Lower leg skin (tissue), 4 donors: ENCODE measurements around the gene GATAD2B. TPM values are rescaled to one million over a fixed set of nuclear protein-coding genes. Genes with fewer than 3 reads are reported as not detected.
A peak's percentile ranks its signal among the peaks of the same experiment; 100 is the strongest.
"Not testable (repeated sequence)": the region's sequence is repeated elsewhere in the genome, so short reads cannot be mapped to it uniquely, and the experiment has no call there.

Experiments
- DNase-seq, 2 donors: peaks; one replicate each; pipeline ENCODE4 v3.0.0-alpha.2; 2019; ENCODE audit warnings: low spot score in 2 of 2
- H3K4me3 ChIP-seq: fragments of 200-600 bp; sonication (generic); 2 replicates; pipeline ENCODE4 v1.5.1; 2017; ENCODE audit warnings: mild to moderate bottlenecking, low read depth; ENCODE audit not compliant: poor library complexity, severe bottlenecking
- POLR2A ChIP-seq, 2 donors: fragments of 450-650 bp; IDR thresholded peaks; one replicate each; pipeline ENCODE4 v1.6.1; 2016 to 2017; ENCODE audit warnings: antibody characterized with exemption in 2 of 2, mild to moderate bottlenecking in 1 of 2, moderate library complexity in 1 of 2
- WGBS, 2 donors: methylation state at CpG; one replicate each; pipeline ENCODE4 v1.1.5; 2018; 5-methylcytosine and 5-hydroxymethylcytosine counted together
- intact Hi-C: fragments of 100-400 bp; cut with DNase I; formaldehyde crosslinking; loops from one replicate; pipeline ENCODE4 v1.15.0; 2023; ENCODE audit warnings: low total_unique reads
- total RNA-seq, 4 donors: library from RNA; depleted of rRNA; stranded (reverse); fragments of >200 nt; gene quantifications; one replicate each; pipeline ENCODE4 v1.1.0, GENCODE V29; 2016
- TF ChIP-seq, protein P1 (sequence below), 3 donors: fragments of 450-650 bp; IDR thresholded peaks; one replicate each; pipeline ENCODE4 v1.5.1; 2016; ENCODE audit warnings: antibody characterized with exemption in 3 of 3, mild to moderate bottlenecking in 3 of 3, moderate library complexity in 2 of 3

The GATAD2B gene
- total RNA-seq, 4 donors from 2014 or later = 24.1 to 49.3 (median 29.3) TPM

DNA sequence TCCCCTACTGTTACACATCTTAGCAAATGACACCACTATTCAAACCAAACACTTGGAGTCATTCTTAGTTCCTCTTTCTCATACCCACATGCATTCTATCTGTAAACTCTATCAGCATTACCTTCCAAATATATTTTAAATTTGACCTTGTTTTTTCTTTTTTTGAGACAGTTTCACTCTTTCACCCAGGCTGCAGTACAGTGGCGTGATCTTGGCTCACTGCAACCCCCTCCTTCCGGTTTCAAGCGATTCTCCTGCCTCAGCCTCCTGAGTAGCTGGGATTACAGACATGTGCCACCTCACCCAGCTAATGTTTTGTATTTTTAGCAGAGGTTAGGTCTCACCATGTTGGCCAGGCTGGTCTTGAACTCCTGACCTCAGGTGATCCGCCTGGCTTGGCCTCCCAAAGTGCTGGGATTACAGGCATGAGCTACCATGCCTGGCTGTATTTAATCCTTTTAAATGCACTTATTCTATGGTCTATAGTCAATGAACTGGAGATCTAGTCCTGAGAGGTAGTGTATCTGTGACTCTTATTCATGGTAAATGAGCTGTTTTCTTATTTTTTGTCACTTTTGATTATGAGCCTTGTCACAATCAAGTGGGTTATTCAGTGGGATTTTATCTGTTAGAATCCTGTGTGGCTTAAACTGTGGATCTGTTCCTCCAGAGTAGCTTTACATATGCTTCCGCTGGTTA is 73.1 kb downstream of the GATAD2B start:
- DNase-seq = peak in 1 of 2 donors; percentile 68
- TF ChIP-seq, protein P1, sequence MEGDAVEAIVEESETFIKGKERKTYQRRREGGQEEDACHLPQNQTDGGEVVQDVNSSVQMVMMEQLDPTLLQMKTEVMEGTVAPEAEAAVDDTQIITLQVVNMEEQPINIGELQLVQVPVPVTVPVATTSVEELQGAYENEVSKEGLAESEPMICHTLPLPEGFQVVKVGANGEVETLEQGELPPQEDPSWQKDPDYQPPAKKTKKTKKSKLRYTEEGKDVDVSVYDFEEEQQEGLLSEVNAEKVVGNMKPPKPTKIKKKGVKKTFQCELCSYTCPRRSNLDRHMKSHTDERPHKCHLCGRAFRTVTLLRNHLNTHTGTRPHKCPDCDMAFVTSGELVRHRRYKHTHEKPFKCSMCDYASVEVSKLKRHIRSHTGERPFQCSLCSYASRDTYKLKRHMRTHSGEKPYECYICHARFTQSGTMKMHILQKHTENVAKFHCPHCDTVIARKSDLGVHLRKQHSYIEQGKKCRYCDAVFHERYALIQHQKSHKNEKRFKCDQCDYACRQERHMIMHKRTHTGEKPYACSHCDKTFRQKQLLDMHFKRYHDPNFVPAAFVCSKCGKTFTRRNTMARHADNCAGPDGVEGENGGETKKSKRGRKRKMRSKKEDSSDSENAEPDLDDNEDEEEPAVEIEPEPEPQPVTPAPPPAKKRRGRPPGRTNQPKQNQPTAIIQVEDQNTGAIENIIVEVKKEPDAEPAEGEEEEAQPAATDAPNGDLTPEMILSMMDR (IDR thresholded peaks at IDR 0.05) = no peak
- TF ChIP-seq POLR2A (IDR thresholded peaks at IDR 0.05) = no peak
- H3K4me3 ChIP-seq = no peak overlapping the region
- 66 to 73% methylated on average over 5 of the region's 5 CpGs for WGBS, 2 donors
- intact Hi-C loops = no loop called here

DNA sequence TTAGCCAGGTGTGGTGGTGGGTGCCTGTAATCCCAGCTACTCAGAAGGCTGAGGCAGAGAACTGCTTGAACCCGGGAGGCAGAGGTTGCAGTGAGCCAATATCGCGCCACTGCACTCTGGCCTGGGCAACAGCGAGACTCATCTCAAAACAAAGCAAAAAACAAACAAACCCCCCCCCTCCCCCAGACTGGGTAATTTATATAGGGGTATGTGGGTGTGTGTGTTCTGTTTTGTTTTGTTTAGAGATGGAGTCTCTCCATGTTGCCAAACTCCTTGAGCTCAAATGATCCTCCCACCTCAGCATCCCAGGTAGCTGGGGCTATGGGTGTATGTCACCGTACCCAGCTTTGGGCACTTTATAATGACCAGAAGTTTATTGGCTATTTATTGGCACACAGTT is 74.0 kb downstream of the GATAD2B start:
- WGBS, 2 donors = 96 to 98% methylated on average over 5 of the region's 5 CpGs
- intact Hi-C loops = no loop called here
- no peak overlapping the region for H3K4me3 ChIP-seq
- DNase-seq = no peak
- no peak for TF ChIP-seq POLR2A (IDR thresholded peaks at IDR 0.05)
- TF ChIP-seq, protein P1 (IDR thresholded peaks at IDR 0.05) = no peak

DNA sequence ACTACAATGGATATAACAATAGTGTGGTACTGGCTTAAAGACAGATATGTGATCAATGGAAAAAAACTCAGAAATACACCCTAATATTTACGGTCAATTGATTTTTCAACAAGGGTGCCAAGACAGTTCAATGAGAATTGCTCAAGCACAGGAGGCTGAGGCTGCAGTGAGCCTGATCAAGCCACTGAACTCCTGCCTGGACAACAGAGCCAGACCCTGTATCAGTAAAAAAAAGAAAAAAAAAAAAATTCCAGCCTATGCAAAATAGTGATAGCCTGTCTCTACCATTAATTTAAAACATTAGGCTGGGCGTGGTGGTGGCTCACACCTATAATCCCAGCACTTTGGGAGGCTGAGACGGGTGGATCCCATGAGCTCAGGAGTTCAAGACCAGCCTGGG is 77.6 kb downstream of the GATAD2B start:
- TF ChIP-seq, protein P1 (IDR thresholded peaks at IDR 0.05) = no peak
- no peak for TF ChIP-seq POLR2A (IDR thresholded peaks at IDR 0.05)
- no peak overlapping the region for H3K4me3 ChIP-seq
- no peak for DNase-seq
- WGBS, 2 donors = 77 to 96% methylated on average over 3 of the region's 3 CpGs
- intact Hi-C loops = no loop called here

DNA sequence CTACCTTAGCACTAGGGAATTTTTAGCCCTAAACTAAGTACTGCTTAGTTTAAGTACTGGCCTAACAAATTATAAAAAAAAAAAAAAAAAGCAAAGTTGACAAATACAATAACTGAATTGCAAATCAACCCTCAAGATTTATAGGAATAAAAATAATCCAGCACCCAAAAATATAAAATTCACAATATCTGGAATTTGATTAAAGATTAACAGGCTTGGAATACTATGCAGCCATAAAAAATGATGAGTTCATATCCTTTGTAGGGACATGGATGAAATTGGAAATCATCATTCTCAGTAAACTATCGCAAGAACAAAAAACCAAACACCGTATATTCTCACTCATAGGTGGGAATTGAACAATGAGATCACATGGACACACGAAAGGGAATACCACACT is 78.4 kb downstream of the GATAD2B start:
- intact Hi-C loops, DNase-seq, H3K4me3 ChIP-seq: not testable (repeated sequence)
- 85 to 100% methylated on average over 3 of the region's 3 CpGs for WGBS, 2 donors

DNA sequence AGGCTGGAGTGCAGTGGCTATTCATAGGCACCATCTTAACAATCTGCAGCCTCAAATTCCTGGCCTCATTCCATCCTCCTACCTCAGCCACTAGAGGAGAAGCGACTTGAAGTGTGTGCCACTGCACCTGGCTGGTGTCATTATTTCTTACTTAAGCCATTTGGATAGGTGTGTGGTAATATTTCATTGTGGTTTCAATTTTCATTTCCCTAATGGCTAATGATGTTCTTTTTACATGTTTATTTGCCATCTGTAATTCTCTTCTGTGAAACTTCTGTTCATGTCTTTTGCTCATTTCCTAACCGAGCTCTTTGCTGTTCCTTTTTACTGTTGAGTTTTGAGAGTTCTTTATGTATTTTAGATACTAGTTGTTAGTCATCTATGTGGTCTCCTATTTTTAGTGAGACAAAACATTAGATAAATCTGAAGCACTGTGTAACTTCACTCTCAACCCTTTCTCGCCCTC is 80.7 kb downstream of the GATAD2B start:
- H3K4me3 ChIP-seq = no peak overlapping the region
- WGBS, 2 donors = 75 to 78% methylated on average over 3 of the region's 3 CpGs
- intact Hi-C loops = no loop called here
- no peak for DNase-seq
- no peak for TF ChIP-seq POLR2A (IDR thresholded peaks at IDR 0.05)
- TF ChIP-seq, protein P1 (IDR thresholded peaks at IDR 0.05) = no peak

DNA sequence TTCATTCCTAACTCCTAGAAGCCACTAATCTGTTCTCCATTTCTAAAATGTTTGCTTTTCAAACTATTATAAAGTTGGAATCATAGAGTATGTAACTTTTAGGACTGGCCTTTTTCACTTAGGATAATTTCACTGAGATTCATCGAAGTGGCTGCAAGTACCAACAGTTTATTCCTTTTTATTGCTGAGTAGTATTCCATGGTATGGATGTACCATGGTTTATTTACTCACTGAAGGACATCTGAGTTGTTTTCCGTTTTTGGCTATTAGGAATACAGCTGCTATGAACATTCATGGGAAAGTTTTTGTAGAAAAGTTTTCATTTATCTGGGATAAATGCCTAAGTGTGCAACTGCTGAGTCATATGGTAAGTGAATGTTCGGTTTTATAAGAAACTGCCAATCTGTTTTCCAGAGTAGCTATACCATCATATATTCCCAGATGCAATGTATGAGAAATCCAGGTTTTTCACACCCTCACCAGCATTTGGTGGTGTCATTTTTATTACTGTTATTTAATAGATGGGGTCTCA is 81.2 kb downstream of the GATAD2B start:
- WGBS, 2 donors = 85% methylated on average over 3 of the region's 3 CpGs
- intact Hi-C loops = no loop called here
- TF ChIP-seq POLR2A (IDR thresholded peaks at IDR 0.05) = no peak
- TF ChIP-seq, protein P1 (IDR thresholded peaks at IDR 0.05) = no peak
- no peak for DNase-seq
- no peak overlapping the region for H3K4me3 ChIP-seq

DNA sequence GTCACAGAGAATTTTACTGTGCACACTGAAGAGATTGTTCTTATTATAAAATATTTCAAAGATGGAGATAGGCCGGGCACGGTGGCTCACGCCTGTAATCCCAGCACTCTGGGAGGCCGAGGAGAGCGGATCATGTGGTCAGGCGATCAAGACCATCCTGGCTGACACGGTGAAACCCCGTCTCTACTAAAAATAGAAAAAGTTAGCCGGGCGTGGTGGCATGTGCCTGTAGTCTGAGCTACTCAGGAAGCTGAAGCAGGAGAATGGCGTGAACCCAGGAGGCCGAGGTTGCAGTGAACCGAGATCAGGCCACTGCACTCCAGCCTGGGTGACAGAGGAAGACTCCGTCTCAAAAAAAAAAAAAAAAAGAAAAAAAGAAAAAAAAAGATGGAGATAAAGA is 82.0 kb downstream of the GATAD2B start:
- H3K4me3 ChIP-seq, intact Hi-C loops: not testable (repeated sequence)
- peak in 1 of 2 donors; percentile 71 for DNase-seq
- WGBS, 2 donors = 85 to 86% methylated on average over 14 of the region's 14 CpGs

DNA sequence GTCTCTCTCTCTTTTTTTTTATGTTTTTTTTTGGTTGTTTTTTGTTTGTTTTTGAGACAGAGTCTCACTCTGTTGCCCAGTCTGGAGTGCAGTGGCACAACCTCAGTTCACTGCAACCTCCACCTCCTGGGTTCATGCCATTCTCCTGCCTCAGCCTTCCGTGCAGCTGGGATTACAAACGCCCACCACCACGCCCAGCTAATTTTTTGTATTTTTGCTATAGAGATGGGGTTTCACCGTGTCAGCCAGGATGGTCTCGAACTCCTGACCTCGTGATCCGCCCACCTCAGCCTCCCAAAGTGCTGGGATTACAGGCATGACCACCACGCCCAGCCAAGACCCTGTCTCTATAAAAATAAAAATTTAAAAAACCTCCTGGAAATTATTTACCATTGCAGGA is 88.8 kb downstream of the GATAD2B start:
- H3K4me3 ChIP-seq, intact Hi-C loops, DNase-seq: not testable (repeated sequence)
- 90 to 92% methylated on average over 8 of the region's 8 CpGs for WGBS, 2 donors
